SK-N-SH (cell line): ENCODE data around the gene GSG1L. TPM values are rescaled to one million over a fixed set of nuclear protein-coding genes. Genes with fewer than 3 reads are reported as not detected.

Source experiments
- CTCF ChIA-PET: fragments of 300-600, 350-600 bp; formaldehyde crosslinking; extraction: SDS; loops from one replicate; lab custom pipeline; 2021; lab: Yijun Ruan, JAX
- POLR2A ChIA-PET: fragments of 350-600 bp; sonication (Branson Sonifier 250); formaldehyde crosslinking; extraction: SDS; loops from one replicate; lab custom pipeline; 2020; ENCODE audit warnings: antibody characterized with exemption, inconsistent platforms; lab: Yijun Ruan, JAX
- DNase-seq: peaks from one replicate; pipeline ENCODE4 v3.0.0; 2012
- H2AFZ ChIP-seq: fragments of 200-600 bp; sonication (generic); 2 replicates; pipeline ENCODE4 v1.8.1; 2016; ENCODE audit warnings: antibody characterized with exemption, mild to moderate bottlenecking, low read depth
- H3F3A ChIP-seq: fragments of 200-600 bp; sonication (generic); replicated peaks from 2 replicates; pipeline ENCODE3; 2016; ENCODE audit warnings: antibody characterized with exemption, mild to moderate bottlenecking; ENCODE audit not compliant: insufficient read depth
- H3K27ac ChIP-seq, 2 experiments: fragments of 200-500 bp in 1 of 2; fragments of 200-600 bp in 1 of 2; sonication (Bioruptor generic) in 1 of 2; sonication (generic), shearing (Covaris generic) in 1 of 2; 2 replicates each; pipeline versions ENCODE4 v1.5.1 to v1.6.1; 2014 to 2016; ENCODE audit warnings: low read depth in 2 of 2, inconsistent platforms in 1 of 2, low read length in 1 of 2, mild to moderate bottlenecking in 1 of 2, mixed read lengths in 1 of 2
- H3K27me3 ChIP-seq: fragments of 200-600 bp; sonication (generic), shearing (Covaris generic); 2 replicates; pipeline ENCODE4 v1.6.1; 2016; ENCODE audit warnings: mixed run types; ENCODE audit not compliant: insufficient read depth
- H3K36me3 ChIP-seq, 2 experiments: fragments of 200-500 bp in 1 of 2; fragments of 200-600 bp in 1 of 2; sonication (Bioruptor generic) in 1 of 2; sonication (generic) in 1 of 2; replicated peaks in 1 of 2; 2 replicates each; pipeline versions ENCODE3 to v1.5.1; 2014 to 2016; ENCODE audit warnings: low read length in 1 of 2, mild to moderate bottlenecking in 1 of 2; ENCODE audit not compliant: insufficient read depth in 2 of 2, control insufficient read depth in 1 of 2
- H3K4me1 ChIP-seq, 2 experiments: fragments of 200-500 bp in 1 of 2; fragments of 200-600 bp in 1 of 2; sonication (Bioruptor generic) in 1 of 2; sonication (generic), shearing (Covaris generic) in 1 of 2; 2 replicates each; pipeline versions ENCODE4 v1.5.1 to v1.6.1; 2014 to 2016; ENCODE audit warnings: low read depth in 1 of 2, low read length in 1 of 2, mixed run types in 1 of 2; ENCODE audit not compliant: insufficient read depth in 2 of 2, control insufficient read depth in 1 of 2
- H3K4me2 ChIP-seq: fragments of 200-600 bp; sonication (generic), shearing (Covaris generic); 2 replicates; pipeline ENCODE4 v1.6.1; 2017; ENCODE audit warnings: mixed run types
- H3K4me3 ChIP-seq, 2 experiments: fragments of 200-500 bp in 1 of 2; fragments of 200-600 bp in 1 of 2; sonication (Bioruptor generic) in 1 of 2; sonication (generic), shearing (Covaris generic) in 1 of 2; 2 replicates each; pipeline versions ENCODE4 v1.5.1 to v1.8.1; 2014 to 2016; ENCODE audit warnings: low read depth in 2 of 2, inconsistent platforms in 1 of 2, low read length in 1 of 2, mild to moderate bottlenecking in 1 of 2, mixed read lengths in 1 of 2, moderate library complexity in 1 of 2
- H3K79me2 ChIP-seq: fragments of 200-600 bp; sonication (generic); 2 replicates; pipeline ENCODE4 v1.8.1; 2017; ENCODE audit warnings: mild to moderate bottlenecking; ENCODE audit not compliant: insufficient read depth
- H3K9ac ChIP-seq: fragments of 200-600 bp; sonication (generic); 2 replicates; pipeline ENCODE4 v1.6.1; 2017; ENCODE audit warnings: mixed run types
- H3K9me2 ChIP-seq: fragments of 200-600 bp; sonication (generic); 2 replicates; pipeline ENCODE4 v1.6.1; 2017; ENCODE audit warnings: mixed run types
- H3K9me3 ChIP-seq: fragments of 200-600 bp; sonication (generic); 2 replicates; pipeline ENCODE4 v1.6.1; 2017; ENCODE audit warnings: mixed run types, mild to moderate bottlenecking, moderate library complexity
- H4K20me1 ChIP-seq: fragments of 200-600 bp; sonication (generic); 2 replicates; pipeline ENCODE4 v1.6.1; 2017; ENCODE audit warnings: mild to moderate bottlenecking, mixed run types; ENCODE audit not compliant: insufficient read depth
- CHD2 ChIP-seq: fragments of 150-350 bp; IDR thresholded peaks from 2 replicates; pipeline ENCODE4 v1.6.1; 2018; ENCODE audit warnings: low read length; ENCODE audit not compliant: partially characterized antibody
- EZH2phosphoT487 ChIP-seq: fragments of 200-600 bp; sonication (generic); IDR thresholded peaks from 2 replicates; pipeline ENCODE4 v1.6.1; 2017; ENCODE audit warnings: low read depth, mixed run types, mild to moderate bottlenecking, antibody characterized with exemption, moderate library complexity, borderline replicate concordance
- FOSL2 ChIP-seq: IDR thresholded peaks from 2 replicates; pipeline ENCODE4 v1.4.0; 2012; ENCODE audit warnings: low read depth, mild to moderate bottlenecking, moderate library complexity, borderline replicate concordance
- GABPA ChIP-seq: IDR thresholded peaks from 2 replicates; pipeline ENCODE4 v1.4.0; 2012; ENCODE audit warnings: low read depth, mild to moderate bottlenecking
- JUND ChIP-seq: IDR thresholded peaks from 2 replicates; pipeline ENCODE4 v1.4.0; 2012
- MEF2A ChIP-seq: IDR thresholded peaks from 2 replicates; pipeline ENCODE4 v1.4.0; 2012; ENCODE audit warnings: low read depth, borderline replicate concordance
- RAD21 ChIP-seq: IDR thresholded peaks from 2 replicates; pipeline ENCODE4 v1.6.1; 2012; ENCODE audit warnings: mild to moderate bottlenecking, low read length
- RXRA ChIP-seq: IDR thresholded peaks from 2 replicates; pipeline ENCODE4 v1.4.0; 2012; ENCODE audit warnings: low read depth, mild to moderate bottlenecking, borderline replicate concordance
- SIN3A ChIP-seq: IDR thresholded peaks from 2 replicates; pipeline ENCODE4 v1.6.1; 2012; ENCODE audit warnings: low read depth, mild to moderate bottlenecking, low read length, moderate library complexity, borderline replicate concordance
- YY1 ChIP-seq: IDR thresholded peaks from 2 replicates; pipeline ENCODE4 v1.4.0; 2012; ENCODE audit warnings: low read depth, mild to moderate bottlenecking
- WGBS: methylation state at CpG from one replicate; pipeline ENCODE4 v1.1.6; 2017; ENCODE audit warnings: low lambda C conversion rate; 5-methylcytosine and 5-hydroxymethylcytosine counted together
- polyA plus RNA-seq, 3 experiments: library from polyadenylated mRNA; depleted of rRNA; stranded (reverse); fragments of >200 nt; gene quantifications; 2 replicates each; pipeline ENCODE4 v1.2.3, GENCODE V29; 2012
- TF ChIP-seq, protein P1 (sequence below): fragments of 150-350 bp; IDR thresholded peaks from 2 replicates; pipeline ENCODE4 v1.6.1; 2017; ENCODE audit warnings: antibody characterized with exemption, low read length, low read depth, borderline replicate concordance
- TF ChIP-seq, protein P2 (sequence below): IDR thresholded peaks from 2 replicates; pipeline ENCODE4; 2012
- TF ChIP-seq, protein P3 (sequence below): IDR thresholded peaks from 2 replicates; pipeline ENCODE4 v1.4.0; 2012; ENCODE audit warnings: low read depth, borderline replicate concordance

The GSG1L gene
- polyA plus RNA-seq, 1 of the 3 experiments (the other 2 are of a cell fraction), result not detected

DNA sequence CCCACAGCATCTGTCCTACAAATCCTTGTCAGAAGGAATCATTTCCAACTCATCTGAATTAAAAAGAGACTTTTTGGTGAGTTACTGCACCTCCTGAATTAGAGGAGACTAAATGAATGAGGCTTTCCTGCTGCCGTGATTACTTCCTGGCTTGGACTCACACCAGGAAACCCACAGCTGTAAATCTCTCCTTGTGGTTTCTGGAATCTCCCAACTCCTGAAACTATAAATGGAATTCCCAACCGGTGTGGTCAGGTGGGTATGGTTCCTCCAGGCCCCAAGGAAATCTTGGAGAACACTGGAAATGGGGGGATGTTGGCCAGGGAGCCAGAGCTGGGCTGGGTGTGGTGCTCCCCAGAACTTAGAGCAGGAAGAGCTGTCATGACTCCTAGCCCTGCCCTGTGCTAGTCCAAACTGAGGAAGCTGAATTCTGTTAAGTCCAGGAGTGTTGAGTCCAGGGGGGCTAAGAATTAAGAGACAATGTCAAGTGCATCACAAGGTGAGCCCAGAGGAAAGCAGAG is 216.4 kb downstream of the GSG1L start:
- H3K36me3 ChIP-seq, result no peaks in the 10 kb centered on the region
- no peak overlapping the region for H3K4me2 ChIP-seq
- DNase-seq, result no peak
- no peaks in the 10 kb centered on the region for H4K20me1 ChIP-seq
- no peaks in the 10 kb centered on the region for H3K4me1 ChIP-seq
- no peaks in the 10 kb centered on the region for H3K9me3 ChIP-seq
- ChIA-PET POLR2A (no interaction called here), CTCF (interaction anchor here (1.0 to 1.4 kb wide), 2 partner anchors 21 to 67 kb away, joined by 3 to 6 read pairs; no protein-coding TSS in a partner anchor)
- H3K9me2 ChIP-seq, result no peaks in the 10 kb centered on the region
- H3K4me3 ChIP-seq, result no peak overlapping the region
- H3K27ac ChIP-seq, result no peak overlapping the region
- no peaks in the 10 kb centered on the region for H3K79me2 ChIP-seq
- no peak overlapping the region for H3K9ac ChIP-seq
- TF ChIP-seq MEF2A (no peak), CHD2 (no peak), RAD21 (no peak), SIN3A (no peak), RXRA (no peak)
- TF ChIP-seq, protein P1, sequence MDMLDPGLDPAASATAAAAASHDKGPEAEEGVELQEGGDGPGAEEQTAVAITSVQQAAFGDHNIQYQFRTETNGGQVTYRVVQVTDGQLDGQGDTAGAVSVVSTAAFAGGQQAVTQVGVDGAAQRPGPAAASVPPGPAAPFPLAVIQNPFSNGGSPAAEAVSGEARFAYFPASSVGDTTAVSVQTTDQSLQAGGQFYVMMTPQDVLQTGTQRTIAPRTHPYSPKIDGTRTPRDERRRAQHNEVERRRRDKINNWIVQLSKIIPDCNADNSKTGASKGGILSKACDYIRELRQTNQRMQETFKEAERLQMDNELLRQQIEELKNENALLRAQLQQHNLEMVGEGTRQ, result no peak
- TF ChIP-seq, protein P2, sequence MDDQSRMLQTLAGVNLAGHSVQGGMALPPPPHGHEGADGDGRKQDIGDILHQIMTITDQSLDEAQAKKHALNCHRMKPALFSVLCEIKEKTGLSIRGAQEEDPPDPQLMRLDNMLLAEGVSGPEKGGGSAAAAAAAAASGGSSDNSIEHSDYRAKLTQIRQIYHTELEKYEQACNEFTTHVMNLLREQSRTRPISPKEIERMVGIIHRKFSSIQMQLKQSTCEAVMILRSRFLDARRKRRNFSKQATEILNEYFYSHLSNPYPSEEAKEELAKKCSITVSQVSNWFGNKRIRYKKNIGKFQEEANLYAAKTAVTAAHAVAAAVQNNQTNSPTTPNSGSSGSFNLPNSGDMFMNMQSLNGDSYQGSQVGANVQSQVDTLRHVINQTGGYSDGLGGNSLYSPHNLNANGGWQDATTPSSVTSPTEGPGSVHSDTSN, result no peak
- TF ChIP-seq, protein P3, sequence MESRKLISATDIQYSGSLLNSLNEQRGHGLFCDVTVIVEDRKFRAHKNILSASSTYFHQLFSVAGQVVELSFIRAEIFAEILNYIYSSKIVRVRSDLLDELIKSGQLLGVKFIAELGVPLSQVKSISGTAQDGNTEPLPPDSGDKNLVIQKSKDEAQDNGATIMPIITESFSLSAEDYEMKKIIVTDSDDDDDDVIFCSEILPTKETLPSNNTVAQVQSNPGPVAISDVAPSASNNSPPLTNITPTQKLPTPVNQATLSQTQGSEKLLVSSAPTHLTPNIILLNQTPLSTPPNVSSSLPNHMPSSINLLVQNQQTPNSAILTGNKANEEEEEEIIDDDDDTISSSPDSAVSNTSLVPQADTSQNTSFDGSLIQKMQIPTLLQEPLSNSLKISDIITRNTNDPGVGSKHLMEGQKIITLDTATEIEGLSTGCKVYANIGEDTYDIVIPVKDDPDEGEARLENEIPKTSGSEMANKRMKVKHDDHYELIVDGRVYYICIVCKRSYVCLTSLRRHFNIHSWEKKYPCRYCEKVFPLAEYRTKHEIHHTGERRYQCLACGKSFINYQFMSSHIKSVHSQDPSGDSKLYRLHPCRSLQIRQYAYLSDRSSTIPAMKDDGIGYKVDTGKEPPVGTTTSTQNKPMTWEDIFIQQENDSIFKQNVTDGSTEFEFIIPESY, result no peak
- H2AFZ ChIP-seq, result no peak overlapping the region
- no peaks in the 10 kb centered on the region; the same call in 1 of the 2 replicates for H3K27me3 ChIP-seq
- 23% methylated on average over 2 of the region's 2 CpGs for WGBS
- no peaks in the 10 kb centered on the region for H3F3A ChIP-seq

DNA sequence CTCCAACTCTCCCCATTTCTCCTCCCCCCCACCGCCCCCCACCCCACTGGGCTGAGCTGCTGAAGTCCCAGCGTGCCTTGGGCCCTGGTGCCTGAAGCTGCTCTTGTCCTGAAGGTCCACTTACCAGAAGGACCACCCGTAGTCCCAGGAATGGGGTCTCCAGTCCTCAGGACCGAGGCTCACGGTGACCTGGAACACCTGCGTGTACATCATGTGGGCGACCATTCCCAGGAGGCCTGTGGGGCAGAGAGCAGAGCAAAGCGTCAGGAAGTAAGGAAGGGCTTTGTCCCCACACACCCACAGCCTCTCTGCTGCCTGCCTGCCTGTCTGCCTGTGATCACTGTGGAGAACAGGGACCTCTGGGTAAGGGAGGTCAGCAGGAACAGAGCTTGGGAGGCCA is 218.7 kb downstream of the GSG1L start:
- DNase-seq, result no peak
- Histone ChIP-seq H3K9me2 (no peaks in the 10 kb centered on the region), H3K9ac (no peak overlapping the region), H4K20me1 (no peaks in the 10 kb centered on the region), H3F3A (no peaks in the 10 kb centered on the region), H3K79me2 (no peaks in the 10 kb centered on the region), H2AFZ (no peak overlapping the region), H3K36me3 (no peaks in the 10 kb centered on the region), H3K4me1 (no peaks in the 10 kb centered on the region), H3K9me3 (no peaks in the 10 kb centered on the region), H3K27ac (no peak overlapping the region), H3K4me3 (no peak overlapping the region), H3K27me3 (no peaks in the 10 kb centered on the region), H3K4me2 (no peak overlapping the region)
- WGBS, result 38% methylated on average over 6 of the region's 8 CpGs
- ChIA-PET POLR2A (no interaction called here), CTCF (interaction anchor here (0.9 to 1.9 kb wide), 4 partner anchors 12 to 187 kb away, joined by 3 to 6 read pairs (median 5); no protein-coding TSS in a partner anchor)
- TF ChIP-seq GABPA (no peak), JUND (no peak), FOSL2 (no peak), MEF2A (no peak), EZH2phosphoT487 (no peak), RAD21 (no peak), YY1 (no peak)
